HG03039 (cell line): ENCODE measurements around the gene ATP4B.

Source experiments
- ATAC-seq: cut with Tn5 transposase; IDR thresholded peaks from one replicate; pipeline ENCODE4 v1.9.1; 2021; ENCODE audit warnings: mild to moderate bottlenecking, moderate library complexity; ENCODE audit not compliant: unreplicated experiment

Gene ATP4B

DNA sequence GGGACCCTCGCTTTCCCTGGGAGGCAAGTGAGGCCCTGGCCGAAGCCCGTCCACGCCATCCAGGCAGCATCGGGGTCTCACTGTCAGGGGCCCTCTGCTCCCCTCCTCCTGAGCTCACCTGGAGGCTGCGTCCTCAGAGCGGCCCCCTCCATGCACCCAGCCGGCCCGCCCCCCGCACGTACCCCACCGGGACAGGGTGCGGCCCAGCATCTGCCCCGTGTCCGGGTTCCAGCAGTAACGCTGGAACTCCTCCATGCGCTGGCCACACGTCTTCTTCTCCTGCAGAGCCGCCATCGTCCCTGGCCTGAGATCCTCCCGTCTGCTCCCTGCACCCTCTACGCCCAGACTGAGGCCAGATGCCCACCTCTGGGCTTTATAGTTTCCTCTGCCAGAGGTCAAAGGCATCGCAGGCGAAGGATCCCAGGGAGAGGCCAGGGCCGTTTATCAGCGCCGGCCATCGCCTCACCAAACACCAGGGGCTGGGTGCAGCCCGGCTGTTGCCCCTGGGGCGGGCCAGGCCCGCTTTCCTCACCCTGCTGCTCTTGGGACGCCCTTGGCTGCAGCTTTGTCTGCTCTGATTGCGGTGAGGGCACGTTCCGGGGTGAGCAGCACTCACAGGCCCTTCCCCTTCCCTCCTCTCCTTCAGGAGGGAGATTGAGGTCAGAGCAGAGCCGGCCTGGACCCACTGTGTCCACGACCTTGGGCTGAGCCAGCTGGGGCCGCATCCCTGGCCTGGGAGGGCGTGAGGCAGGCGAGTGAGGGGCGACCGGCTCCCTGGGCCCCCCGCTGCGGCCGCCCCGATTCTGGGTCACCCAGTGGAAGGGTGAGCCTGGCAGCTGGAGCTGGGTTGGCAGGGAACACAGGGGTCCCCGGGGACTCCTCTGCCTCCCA lies at the start of gene ATP4B:
Gene ATP4B, minus strand, starts transcription at position 348 of the 891 bp plus-strand sequence. Its CDS starts 54 bp downstream, at position 294.
- no peak for ATAC-seq

GRCh38 chr13:113672002-113672651 lies 14.1 kb upstream of the ATP4B start:
- no peak for ATAC-seq

DNA sequence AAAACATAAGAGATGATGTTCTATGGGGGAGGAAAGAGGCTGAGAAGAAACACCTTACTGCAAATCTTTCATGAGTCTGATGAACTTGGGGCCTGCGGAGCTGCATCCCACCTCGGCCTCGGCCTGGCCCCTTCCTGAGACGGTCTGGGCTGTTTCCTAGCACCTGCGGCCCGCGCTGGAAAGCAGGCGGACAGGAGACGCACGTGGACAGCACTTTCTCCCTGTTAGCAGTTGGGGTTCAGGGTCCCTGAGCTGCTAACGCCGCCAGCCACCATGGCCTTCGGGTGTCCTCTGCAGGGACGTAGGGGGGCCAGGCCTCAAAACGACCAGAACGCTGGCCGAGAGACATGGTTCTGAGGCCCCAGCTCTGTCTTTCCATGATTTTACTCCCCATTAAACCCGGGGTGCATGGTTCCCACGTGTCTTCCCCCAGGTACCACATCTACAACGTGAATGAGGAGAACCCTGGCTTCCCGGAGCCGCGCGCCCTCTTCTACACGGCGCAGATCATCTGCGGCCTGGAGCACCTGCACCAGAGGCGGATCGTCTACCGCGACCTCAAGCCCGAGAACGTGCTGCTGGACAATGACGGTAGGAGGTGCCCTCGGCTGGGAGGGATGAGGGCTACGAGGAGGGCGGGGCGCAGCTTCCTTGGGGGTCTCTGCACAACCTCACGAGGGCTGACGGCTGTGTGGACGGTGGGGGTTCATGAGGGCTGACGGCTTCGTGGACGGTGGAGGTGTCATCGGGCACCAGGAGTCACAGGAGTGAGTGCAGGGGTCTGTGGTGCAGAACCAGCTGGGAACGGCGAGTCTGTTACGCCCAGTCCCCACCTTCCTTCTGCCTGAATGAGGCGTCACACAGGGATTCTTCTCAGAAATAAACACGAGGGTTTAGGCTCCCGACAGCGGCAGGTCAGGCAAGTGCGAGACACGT lies 13.3 kb upstream of the ATP4B start:
- ATAC-seq = no peak

DNA sequence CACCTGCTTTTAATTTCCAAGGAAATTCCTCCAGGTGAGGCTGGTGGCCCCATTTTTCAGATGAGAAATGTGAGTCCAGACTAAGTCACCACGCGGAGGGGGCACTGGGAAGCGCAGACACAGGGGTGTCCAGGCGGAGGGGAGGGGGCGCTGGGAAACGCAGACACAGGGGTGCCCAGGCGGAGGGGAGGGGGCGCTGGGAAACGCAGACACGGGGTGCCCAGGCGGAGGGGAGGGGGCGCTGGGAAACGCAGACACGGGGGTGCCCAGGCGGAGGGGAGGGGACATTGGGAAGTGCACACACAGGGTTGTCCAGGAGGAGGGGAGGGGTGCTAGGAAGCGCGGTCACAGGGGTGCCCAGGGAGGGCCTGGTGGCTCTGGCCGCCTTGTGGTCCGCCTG lies 12.5 kb upstream of the ATP4B start:
- ATAC-seq = no peak

DNA sequence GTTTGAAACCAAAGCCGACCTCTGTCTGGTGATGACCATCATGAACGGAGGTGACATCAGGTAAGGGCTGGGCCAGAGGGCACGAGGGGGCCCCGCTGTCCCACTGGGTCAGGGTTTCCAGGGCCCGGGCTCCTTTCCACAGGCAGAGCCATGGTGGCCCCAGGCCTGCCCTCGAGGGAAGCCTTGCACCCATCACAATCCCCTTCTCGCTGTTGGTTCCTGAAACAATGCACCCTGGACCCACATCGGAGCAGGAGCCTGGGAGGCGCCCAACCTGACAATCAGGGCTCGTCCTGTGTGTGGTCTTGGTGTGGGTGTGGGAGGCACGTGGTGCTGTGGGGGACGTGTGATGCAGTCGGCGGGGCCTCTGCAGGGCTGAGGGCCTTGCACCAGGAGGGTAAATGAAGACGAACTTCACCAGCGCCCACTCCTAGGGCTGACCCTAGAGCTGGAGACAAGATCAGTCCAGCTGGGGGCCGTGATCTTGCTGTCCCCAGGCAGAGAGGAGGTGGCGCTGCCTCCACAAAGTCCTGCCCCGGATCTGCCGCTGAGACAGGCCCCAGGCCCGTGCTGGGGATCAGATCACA lies 11.8 kb upstream of the ATP4B start:
- ATAC-seq = no peak

- ATAC-seq = no peak
Observed at GRCh38 chr13:113669231-113669754, 11.3 kb upstream of the ATP4B start.

- no peak for ATAC-seq
Observed at GRCh38 chr13:113668491-113668971, 10.5 kb upstream of the ATP4B start.

DNA sequence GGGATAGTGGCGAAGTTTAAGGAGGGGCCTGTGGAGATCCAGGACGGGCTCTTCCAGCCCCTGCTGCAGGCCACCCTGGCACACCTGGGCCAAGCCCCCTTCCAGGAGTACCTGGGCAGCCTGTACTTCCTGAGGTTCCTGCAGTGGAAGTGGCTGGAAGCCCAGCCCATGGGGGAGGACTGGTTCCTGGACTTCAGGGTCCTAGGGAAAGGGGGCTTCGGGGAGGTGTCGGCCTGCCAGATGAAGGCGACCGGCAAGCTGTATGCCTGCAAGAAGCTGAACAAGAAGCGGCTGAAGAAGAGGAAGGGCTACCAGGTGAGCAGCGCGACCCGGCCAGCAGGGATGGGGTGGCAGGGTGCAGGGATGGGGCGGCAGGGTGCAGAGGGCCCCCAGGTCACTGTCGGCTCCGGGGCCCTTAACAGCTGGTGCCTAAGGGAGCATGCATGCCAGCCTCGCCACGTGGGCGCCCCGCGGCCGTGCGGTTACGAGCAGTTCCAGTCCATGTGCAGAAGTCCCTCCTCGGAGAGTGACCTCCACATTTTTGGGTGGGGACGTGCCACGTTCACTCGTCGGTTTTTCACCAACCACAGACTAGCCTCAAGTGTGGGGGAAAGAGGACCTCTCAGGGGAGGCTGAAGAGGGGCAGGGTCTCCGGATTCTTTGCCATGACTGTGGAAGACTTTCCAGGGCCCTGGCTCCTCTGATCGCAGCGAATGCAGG lies 9.9 kb upstream of the ATP4B start:
- ATAC-seq = no peak

- no peak for ATAC-seq
Observed at GRCh38 chr13:113666951-113667701, 9.1 kb upstream of the ATP4B start, which contains the start of gene GRK1. Gene GRK1 (plus strand): TSS chr13:113667219. CDS start chr13:113667387, 168 bp downstream.

DNA sequence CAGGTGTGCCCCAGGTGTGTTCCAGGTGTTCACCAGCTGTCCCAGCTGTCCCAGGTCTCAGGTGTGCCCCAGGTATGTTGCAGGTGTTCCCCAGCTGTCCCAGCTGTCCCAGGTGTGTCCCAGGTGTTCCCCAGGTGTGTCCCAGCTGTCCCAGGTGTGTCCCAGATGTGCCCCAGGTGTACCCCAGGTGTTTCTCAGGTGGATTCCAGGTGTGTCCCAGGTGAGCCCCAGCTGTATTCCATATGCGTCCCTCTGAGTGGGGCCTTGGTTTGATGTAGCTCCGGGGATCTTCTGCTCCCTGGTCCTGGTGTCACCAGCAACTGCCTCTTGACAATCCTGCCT lies 8.3 kb upstream of the ATP4B start:
- ATAC-seq = no peak

GRCh38 chr13:113665597-113666328 lies 7.8 kb upstream of the ATP4B start:
- ATAC-seq = no peak

DNA sequence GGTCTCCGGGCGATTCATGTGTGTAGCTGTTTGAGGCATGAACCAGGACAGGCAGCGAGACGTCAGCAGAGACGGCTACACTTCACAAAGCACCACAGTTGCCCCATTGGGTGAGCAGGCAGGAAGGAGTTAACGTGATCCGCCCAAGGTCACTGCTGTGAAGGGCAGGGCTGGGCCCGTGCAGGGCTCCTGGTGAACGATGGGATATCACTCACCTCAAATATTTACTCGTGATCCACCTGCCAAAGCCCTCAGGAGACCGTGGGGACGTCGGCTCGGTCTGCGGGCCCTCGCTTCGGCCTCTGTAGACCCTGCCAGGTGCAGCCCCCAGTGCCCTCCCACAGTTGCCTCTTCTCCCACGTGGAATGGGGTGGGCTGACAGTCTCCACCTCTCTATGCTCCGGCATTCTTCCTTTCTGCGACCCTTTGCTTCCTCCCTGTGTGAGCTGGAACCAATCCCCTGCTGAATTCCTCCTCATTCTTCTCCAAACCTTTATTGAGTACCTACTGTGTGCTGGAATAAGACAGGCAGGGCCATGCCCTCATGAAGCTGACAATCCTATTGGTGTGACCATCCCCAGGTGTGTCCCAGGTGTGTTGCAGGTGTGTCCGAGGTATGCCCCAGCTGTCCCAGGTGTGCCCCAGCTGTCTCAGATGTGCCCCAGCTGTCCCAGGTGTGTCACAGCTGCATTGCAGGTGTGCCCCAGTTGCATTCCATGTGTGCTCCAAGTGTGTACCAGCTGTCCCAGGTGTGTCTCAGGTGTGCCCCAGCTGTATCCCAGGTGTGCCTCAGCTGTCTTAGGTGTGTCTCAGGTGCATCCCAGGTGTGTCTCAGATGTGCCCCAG lies 7.0 kb upstream of the ATP4B start:
- ATAC-seq = no peak

DNA sequence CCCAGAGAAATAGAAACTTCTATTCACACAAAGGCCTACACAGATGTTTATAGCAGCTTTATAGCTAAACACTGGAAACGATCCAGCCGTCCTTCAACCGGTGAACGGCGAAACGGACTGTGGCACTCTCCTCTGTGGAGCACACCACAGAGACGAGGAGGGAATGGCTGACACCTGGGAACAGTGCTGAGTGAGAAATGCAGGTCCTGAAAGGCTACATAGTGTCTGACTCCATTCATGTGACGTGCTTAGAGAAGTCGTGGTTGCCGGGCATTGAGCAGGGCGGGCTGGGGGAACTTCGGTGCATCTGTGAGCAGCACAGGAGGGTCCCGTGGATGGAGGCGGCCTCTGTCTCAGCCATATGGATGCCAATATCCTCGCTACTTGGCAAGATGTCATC lies 5.9 kb upstream of the ATP4B start:
- ATAC-seq = no peak

DNA sequence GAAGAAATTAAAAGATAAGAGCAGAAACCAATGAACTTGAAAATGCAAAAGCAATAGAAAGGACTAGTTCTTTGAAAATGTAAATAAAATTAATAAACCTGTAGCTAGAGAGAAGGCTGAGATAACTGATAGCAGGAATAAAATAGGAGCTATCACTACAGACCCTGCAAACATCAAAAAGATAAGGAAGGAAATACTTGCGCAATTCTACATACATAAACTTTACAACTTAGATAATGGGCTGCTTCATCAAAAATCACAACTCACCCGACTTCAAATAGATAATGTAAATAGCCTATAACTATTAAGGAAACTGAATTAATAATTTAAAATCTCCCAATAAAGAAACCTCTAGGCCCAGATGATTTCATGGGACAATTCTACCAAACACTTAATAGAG lies 3.5 kb upstream of the ATP4B start:
- ATAC-seq = no peak

DNA sequence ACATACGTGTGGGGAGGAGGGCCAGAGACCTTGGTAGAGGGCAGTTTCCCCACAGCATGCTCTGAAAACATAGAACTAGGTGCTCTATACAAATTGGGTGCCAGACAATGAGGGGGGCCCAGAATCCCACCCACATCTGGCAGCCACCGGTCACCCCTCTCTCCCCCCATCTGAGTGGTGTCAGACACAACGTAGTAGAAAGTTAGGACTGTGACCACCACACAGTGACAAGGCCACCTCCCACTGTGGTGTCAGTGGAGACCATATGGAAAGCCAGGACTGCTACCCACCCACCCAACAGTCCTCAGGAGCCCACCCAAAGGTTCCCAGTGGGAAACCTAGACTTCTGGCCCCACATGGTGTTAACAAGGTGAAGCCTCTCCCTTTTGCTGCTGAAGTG lies 2.1 kb upstream of the ATP4B start:
- no peak for ATAC-seq

- no peak for ATAC-seq
Observed at GRCh38 chr13:113659337-113659736, 1.3 kb upstream of the ATP4B start.

DNA sequence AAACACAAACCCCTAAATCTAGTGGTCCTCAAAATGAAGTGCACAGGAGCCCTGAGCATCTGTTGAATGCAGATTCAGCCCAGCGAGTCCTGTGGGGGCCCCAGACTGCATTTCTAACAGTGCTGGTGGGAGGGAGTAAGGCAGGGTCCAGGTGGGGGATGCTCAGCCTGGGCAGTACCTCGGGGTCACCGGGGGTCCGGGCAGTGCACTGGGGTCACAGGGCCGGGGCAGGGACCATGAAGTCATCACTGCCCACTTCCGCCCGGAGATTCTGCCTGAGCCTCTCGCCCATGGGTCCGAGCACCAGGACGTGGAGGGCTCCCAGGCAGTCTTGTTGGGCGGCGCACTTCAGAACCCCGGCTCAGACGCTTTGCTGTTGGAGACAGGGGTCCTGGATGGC lies 838 bp upstream of the ATP4B start:
- no peak for ATAC-seq
